Trophoblast cell (in vitro differentiated cells and primary cell): ENCODE results near the gene SLC48A1.

Source experiments
- DNase-seq, 2 donors: peaks; one replicate each; pipeline ENCODE4 v3.0.0-alpha.2; 2016
- H2AFZ ChIP-seq: 2 replicates; pipeline ENCODE4 v1.6.1; 2013; ENCODE audit warnings: low read length, moderate library complexity, mild to moderate bottlenecking; ENCODE audit not compliant: insufficient read depth, poor library complexity
- H2AK5ac ChIP-seq: 2 replicates; pipeline ENCODE4 v1.6.1; 2013; ENCODE audit warnings: mild to moderate bottlenecking, low read length
- H2BK120ac ChIP-seq: 2 replicates; pipeline ENCODE4 v1.6.1; 2013; ENCODE audit warnings: low read length, mild to moderate bottlenecking, moderate library complexity; ENCODE audit not compliant: insufficient read depth, poor library complexity
- H2BK12ac ChIP-seq: 2 replicates; pipeline ENCODE4 v1.6.1; 2013; ENCODE audit warnings: mild to moderate bottlenecking, low read length, moderate library complexity
- H2BK5ac ChIP-seq: 2 replicates; pipeline ENCODE4 v1.6.1; 2013; ENCODE audit warnings: low read length, low read depth, moderate library complexity, mild to moderate bottlenecking; ENCODE audit not compliant: poor library complexity
- H3K14ac ChIP-seq: 2 replicates; pipeline ENCODE4 v1.6.1; 2013; ENCODE audit warnings: mild to moderate bottlenecking, low read length
- H3K18ac ChIP-seq: 2 replicates; pipeline ENCODE4 v1.6.1; 2013; ENCODE audit warnings: mild to moderate bottlenecking, low read length
- H3K23ac ChIP-seq: 2 replicates; pipeline ENCODE4 v1.6.1; 2013; ENCODE audit warnings: low read length
- H3K27ac ChIP-seq: 2 replicates; pipeline ENCODE4 v1.5.1; 2013; ENCODE audit warnings: low read depth, mild to moderate bottlenecking, inconsistent platforms, low read length, moderate library complexity
- H3K27me3 ChIP-seq: 2 replicates; pipeline ENCODE4 v1.6.1; 2013; ENCODE audit warnings: inconsistent platforms, mild to moderate bottlenecking, low read length, moderate library complexity; ENCODE audit not compliant: insufficient read depth
- H3K36me3 ChIP-seq, 2 experiments: 1 replicate in 1 of 2; 2 replicates in 1 of 2; pipeline ENCODE4 v1.6.1; 2013; ENCODE audit warnings: low read length in 2 of 2, mild to moderate bottlenecking in 2 of 2, moderate library complexity in 1 of 2; ENCODE audit not compliant: insufficient read depth in 2 of 2, control insufficient read depth in 1 of 2
- H3K4ac ChIP-seq: 2 replicates; pipeline ENCODE4 v1.6.1; 2013; ENCODE audit warnings: low read depth, mild to moderate bottlenecking, low read length, moderate library complexity
- H3K4me1 ChIP-seq, 2 experiments: 1 replicate in 1 of 2; 2 replicates in 1 of 2; pipeline ENCODE4 v1.6.1; 2013; ENCODE audit warnings: low read length in 2 of 2, mild to moderate bottlenecking in 2 of 2, moderate library complexity in 1 of 2; ENCODE audit not compliant: insufficient read depth in 2 of 2, control insufficient read depth in 1 of 2
- H3K4me2 ChIP-seq: 2 replicates; pipeline ENCODE4 v1.6.1; 2013; ENCODE audit warnings: inconsistent platforms, mild to moderate bottlenecking, low read length, moderate library complexity
- H3K4me3 ChIP-seq: 2 replicates; pipeline ENCODE4 v1.5.1; 2013; ENCODE audit warnings: mild to moderate bottlenecking, low read depth, low read length, inconsistent platforms
- H3K79me1 ChIP-seq: one replicate; pipeline ENCODE4 v1.6.1; 2013; ENCODE audit warnings: low read length
- H3K79me2 ChIP-seq: 2 replicates; pipeline ENCODE4 v1.6.1; 2013; ENCODE audit warnings: low read length, mild to moderate bottlenecking; ENCODE audit not compliant: control insufficient read depth, insufficient read depth, poor library complexity
- H3K9ac ChIP-seq: 2 replicates; pipeline ENCODE4 v1.6.1; 2013; ENCODE audit warnings: mild to moderate bottlenecking, low read length
- H3K9me3 ChIP-seq: 2 replicates; pipeline ENCODE4 v1.6.1; 2013; ENCODE audit warnings: low read depth, mild to moderate bottlenecking, control low read depth, inconsistent platforms, low read length; ENCODE audit not compliant: insufficient read depth
- H4K12ac ChIP-seq: 2 replicates; pipeline ENCODE4 v1.6.1; 2013; ENCODE audit warnings: low read depth, mild to moderate bottlenecking, low read length, moderate library complexity
- H4K8ac ChIP-seq: 2 replicates; pipeline ENCODE4 v1.6.1; 2013; ENCODE audit warnings: low read depth, mild to moderate bottlenecking, low read length, moderate library complexity
- H4K91ac ChIP-seq: one replicate; pipeline ENCODE4 v1.6.1; 2013; ENCODE audit warnings: low read depth, mild to moderate bottlenecking, low read length, moderate library complexity
- WGBS: extraction: QIAGEN DNeasy Blood & Tissue Kit; methylation state at CpG from one replicate; pipeline ENCODE4 v1.1.7; 2013; ENCODE audit warnings: missing lambda C conversion rate; ENCODE audit not compliant: insufficient read length, insufficient coverage; ENCODE audit errors: extremely low coverage; 5-methylcytosine and 5-hydroxymethylcytosine counted together

Gene SLC48A1

DNA sequence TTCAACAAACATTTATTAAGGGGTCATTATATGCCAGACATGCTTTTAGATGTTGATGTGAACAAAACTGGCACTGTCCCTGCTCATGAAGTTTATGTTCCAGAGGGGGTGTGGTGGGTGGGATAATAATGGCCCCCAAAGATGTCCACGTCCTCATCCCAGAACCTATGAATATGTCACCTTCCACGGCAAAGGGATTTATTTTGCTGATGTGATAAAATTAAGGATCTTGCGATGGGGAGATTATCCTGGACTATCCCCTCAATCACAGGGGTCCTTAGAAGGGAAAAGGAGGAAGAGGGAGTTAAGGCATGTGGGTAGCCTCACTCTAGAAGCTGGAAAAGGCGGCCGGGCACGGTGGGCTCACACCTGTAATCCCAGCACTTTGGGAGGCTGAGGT lies 1.7 kb upstream of the SLC48A1 start:
- Histone ChIP-seq H3K4ac (no peak overlapping the region), H3K9ac (no peak overlapping the region), H3K79me2 (no peaks in the 10 kb centered on the region), H3K9me3 (no peaks in the 10 kb centered on the region), H3K4me1 (peaks cover 16 to 24% of the 10 kb centered on the region in 2 experiments), H3K4me3 (no peak overlapping the region), H3K79me1 (peaks cover 16% of the 10 kb centered on the region), H3K14ac (no peak overlapping the region), H4K8ac (no peak overlapping the region), H2BK120ac (no peak overlapping the region), H3K23ac (no peak overlapping the region), H3K27ac (no peak overlapping the region), H3K18ac (no peak overlapping the region), H2BK5ac (no peak overlapping the region), H3K27me3 (peaks cover 8% of the 10 kb centered on the region), H4K12ac (no peak overlapping the region), H3K36me3 (no peaks in the 10 kb centered on the region), H2AFZ (no peak overlapping the region), H3K4me2 (no peak overlapping the region), H2AK5ac (no peak overlapping the region), H2BK12ac (no peak overlapping the region), H4K91ac (no peak overlapping the region)
- DNase-seq: no peak
- no CpG with 5 or more reads among the region's 6 CpGs for WGBS

DNA sequence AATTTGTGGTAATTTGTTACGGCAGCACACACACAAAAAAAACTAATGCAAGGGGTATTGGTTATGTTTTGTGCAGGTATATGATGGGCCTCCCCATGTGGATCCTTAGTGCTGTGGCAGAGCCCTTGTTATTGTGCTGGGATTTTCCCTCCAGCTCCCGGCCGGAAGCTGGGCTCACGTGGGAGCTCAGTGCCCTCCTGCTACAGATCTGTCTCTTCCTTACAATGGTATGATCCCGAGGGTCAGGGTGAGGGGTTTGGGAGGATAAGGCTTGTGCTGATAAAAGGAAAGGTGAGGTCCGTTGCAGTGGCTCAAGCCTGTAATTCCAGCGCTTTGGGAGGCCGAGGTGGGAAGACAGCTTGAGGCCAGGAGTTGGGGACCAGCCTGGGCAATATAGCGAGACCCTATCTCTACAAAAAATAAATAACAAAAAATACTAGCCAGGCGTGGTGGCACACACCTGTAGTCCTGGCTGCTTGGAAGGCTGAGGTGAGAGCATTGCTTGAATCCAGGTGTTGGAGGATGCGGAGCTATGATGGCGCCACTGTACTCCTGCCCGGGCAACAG lies 861 bp upstream of the SLC48A1 start:
- Histone ChIP-seq H4K91ac (no peak overlapping the region), H3K36me3 (no peaks in the 10 kb centered on the region)

DNA sequence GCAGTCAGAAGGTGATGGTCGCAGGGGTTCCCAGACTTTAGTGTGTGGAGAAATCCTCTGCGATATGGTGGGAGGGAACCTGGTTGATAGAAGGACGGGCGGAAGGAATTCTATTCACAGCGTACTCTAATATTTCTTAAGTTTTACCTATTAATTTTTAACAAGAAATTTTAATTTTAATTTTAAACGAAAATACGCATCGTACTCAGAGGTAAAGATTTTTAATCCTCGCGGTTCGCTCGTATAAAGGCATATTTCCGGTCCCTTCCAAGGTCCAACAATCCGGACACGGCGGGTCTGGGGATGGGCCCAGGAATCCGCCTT lies 338 bp upstream of the SLC48A1 start:
- Histone ChIP-seq H3K36me3 (no peaks in the 10 kb centered on the region), H2BK120ac (no peak overlapping the region), H3K18ac (no peak overlapping the region), H3K14ac (no peak overlapping the region), H2AFZ (no peak overlapping the region), H2BK5ac (no peak overlapping the region), H4K12ac (no peak overlapping the region), H3K9ac (peak overlapping the region; percentile 70), H3K4ac (no peak overlapping the region), H2AK5ac (no peak overlapping the region), H4K91ac (no peak overlapping the region), H3K4me2 (peak overlapping the region; percentile 96), H3K4me3 (no peak overlapping the region), H3K79me2 (no peaks in the 10 kb centered on the region), H4K8ac (peak overlapping the region; percentile 67), H2BK12ac (no peak overlapping the region), H3K27ac (no peak overlapping the region), H3K27me3 (peaks cover 8% of the 10 kb centered on the region), H3K23ac (no peak overlapping the region), H3K79me1 (peaks cover 19% of the 10 kb centered on the region), H3K9me3 (no peaks in the 10 kb centered on the region), H3K4me1 (peaks cover 17 to 32% of the 10 kb centered on the region in 2 experiments)
- WGBS: no CpG with 5 or more reads among the region's 17 CpGs
- no peak for DNase-seq

More for the DNA sequence above, 861 bp upstream of the SLC48A1 start:
- Histone ChIP-seq H2BK5ac (no peak overlapping the region), H3K14ac (no peak overlapping the region), H3K18ac (no peak overlapping the region), H3K79me2 (no peaks in the 10 kb centered on the region), H3K9me3 (no peaks in the 10 kb centered on the region), H3K27me3 (peaks cover 8% of the 10 kb centered on the region), H3K4me2 (no peak overlapping the region), H4K12ac (no peak overlapping the region), H3K4me3 (no peak overlapping the region), H3K4me1 (peaks cover 16 to 28% of the 10 kb centered on the region in 2 experiments), H4K8ac (no peak overlapping the region), H3K79me1 (peaks cover 18% of the 10 kb centered on the region), H2AK5ac (no peak overlapping the region), H2AFZ (no peak overlapping the region), H3K27ac (no peak overlapping the region), H3K23ac (no peak overlapping the region), H3K4ac (no peak overlapping the region), H2BK120ac (no peak overlapping the region), H3K9ac (no peak overlapping the region), H2BK12ac (no peak overlapping the region)
- WGBS: no CpG with 5 or more reads among the region's 13 CpGs
- no peak for DNase-seq

DNA sequence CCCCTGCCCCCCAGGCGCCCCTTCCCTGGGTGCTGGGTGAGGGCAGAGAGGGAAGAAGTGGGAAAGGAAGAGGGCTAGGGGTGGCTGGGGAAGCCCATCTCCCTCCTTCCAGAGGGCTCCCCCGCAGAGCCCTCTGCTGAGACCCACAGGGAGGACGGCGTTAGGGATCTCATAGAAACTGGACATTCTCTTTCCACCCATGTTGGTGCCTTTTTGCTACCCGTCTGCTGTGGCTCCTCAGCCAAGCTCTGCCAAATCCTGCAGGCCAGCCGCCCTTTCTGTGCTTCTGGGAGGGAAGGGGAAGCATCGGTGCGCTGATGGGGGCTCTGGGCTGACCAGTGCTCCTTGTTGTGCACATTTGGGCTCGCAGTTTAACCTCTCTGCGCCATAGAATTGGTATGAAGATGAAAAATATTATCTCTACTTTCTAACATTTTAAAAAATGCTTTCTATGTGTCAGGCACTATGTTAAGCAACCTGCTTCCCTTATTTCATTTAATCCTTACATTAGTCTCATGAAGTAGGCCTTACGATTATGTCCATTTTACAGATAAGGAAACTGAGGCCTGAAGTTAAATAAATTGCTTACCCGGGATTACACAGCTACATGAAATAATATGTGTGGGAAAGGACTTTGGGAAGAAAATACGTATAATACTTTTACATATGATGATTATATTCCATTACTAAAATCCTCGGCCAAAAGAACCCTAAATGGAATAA lies 981 bp downstream of the SLC48A1 start:
- H3K36me3 ChIP-seq: no peaks in the 10 kb centered on the region
- H3K27ac ChIP-seq: no peak overlapping the region
- DNase-seq: peak in 1 of 2 donors; percentile 26

More for the DNA sequence above, 981 bp downstream of the SLC48A1 start:
- no CpG with 5 or more reads among the region's 14 CpGs for WGBS
- Histone ChIP-seq H3K9me3 (no peaks in the 10 kb centered on the region), H3K23ac (peak overlapping the region; percentile 41), H3K4me2 (peak overlapping the region; percentile 96), H3K79me1 (peaks cover 16% of the 10 kb centered on the region), H2BK120ac (no peak overlapping the region), H3K4me1 (peaks cover 10 to 28% of the 10 kb centered on the region in 2 experiments), H4K91ac (peak overlapping the region; percentile 51), H3K27me3 (peaks cover 8% of the 10 kb centered on the region), H3K4ac (no peak overlapping the region), H4K12ac (no peak overlapping the region), H3K79me2 (no peaks in the 10 kb centered on the region), H2AK5ac (no peak overlapping the region), H4K8ac (peak overlapping the region; percentile 52), H3K18ac (peak overlapping the region; percentile 56), H2BK12ac (no peak overlapping the region), H2BK5ac (no peak overlapping the region), H2AFZ (no peak overlapping the region), H3K4me3 (peak overlapping the region; percentile 89), H3K14ac (peak overlapping the region; percentile 46), H3K9ac (peak overlapping the region; percentile 57)
